Measurements from ENCODE around the gene RELN.

Gene RELN

GRCh38 chr7:103889451-103889850, 100.0 kb downstream of the RELN start:
- DNase-seq, result no peak

- DNase-seq, result no peak
Measured at GRCh38 chr7:103888603-103889153, 100.8 kb downstream of the RELN start.

GRCh38 chr7:103887853-103888602, 101.4 kb downstream of the RELN start:
- DNase-seq, result no peak

GRCh38 chr7:103887050-103887449, 102.4 kb downstream of the RELN start:
- no peak for DNase-seq

GRCh38 chr7:103879928-103880600, 109.4 kb downstream of the RELN start:
- no peak for DNase-seq

- DNase-seq, result no peak
Measured at GRCh38 chr7:103879411-103879810, 110.0 kb downstream of the RELN start.

- no peak for DNase-seq
Measured at GRCh38 chr7:103877565-103877964, 111.9 kb downstream of the RELN start.

GRCh38 chr7:103875718-103876117, 113.7 kb downstream of the RELN start:
- no peak for DNase-seq

GRCh38 chr7:103871473-103871872, 118.0 kb downstream of the RELN start:
- no peak for DNase-seq

- DNase-seq, result no peak
Measured at GRCh38 chr7:103870664-103871063, 118.8 kb downstream of the RELN start.

- no peak for DNase-seq
Measured at GRCh38 chr7:103867874-103868273, 121.6 kb downstream of the RELN start.

GRCh38 chr7:103866919-103867318, 122.5 kb downstream of the RELN start:
- DNase-seq, result no peak

GRCh38 chr7:103865442-103865841, 124.0 kb downstream of the RELN start:
- DNase-seq, result no peak

GRCh38 chr7:103862302-103863035, 127.0 kb downstream of the RELN start:
- DNase-seq, result no peak

- DNase-seq, result no peak
Measured at GRCh38 chr7:103859709-103860108, 129.7 kb downstream of the RELN start.

- DNase-seq, result no peak
Measured at GRCh38 chr7:103857435-103857834, 132.0 kb downstream of the RELN start.

GRCh38 chr7:103856929-103857328, 132.5 kb downstream of the RELN start:
- DNase-seq, result no peak

- no peak for DNase-seq
Measured at GRCh38 chr7:103855671-103856070, 133.8 kb downstream of the RELN start.

GRCh38 chr7:103854611-103855010, 134.8 kb downstream of the RELN start:
- no peak for DNase-seq

- no peak for DNase-seq
Measured at GRCh38 chr7:103851357-103851756, 138.1 kb downstream of the RELN start.

GRCh38 chr7:103843689-103844480, 145.6 kb downstream of the RELN start:
- DNase-seq, result no peak

- no peak for DNase-seq
Measured at GRCh38 chr7:103833401-103833800, 156.1 kb downstream of the RELN start.

- no peak for DNase-seq
Measured at GRCh38 chr7:103832438-103832837, 157.0 kb downstream of the RELN start.

All from CD4-positive, alpha-beta T cell treated with Interleukin-15 for 1 hour (primary cell).